GM18507 (cell line): ENCODE measurements around the gene SEPHS1.
"Not testable (repeated sequence)": the region's sequence is repeated elsewhere in the genome, so short reads cannot be mapped to it uniquely, and the experiment has no call there.

Experiments used
- DNase-seq: peaks from one replicate; pipeline ENCODE4 v3.0.0; 2011; ENCODE audit warnings: low read depth; ENCODE audit not compliant: insufficient read length; ENCODE audit errors: extremely low spot score
- FAIRE-seq: peaks from 2 replicates; lab custom pipeline; 2011; peaks lifted over from hg19 to GRCh38; lab: Jason Lieb, UNC

Gene SEPHS1

GRCh38 chr10:13348216-13349017 lies at the start of gene SEPHS1:
Gene SEPHS1, minus strand, starts transcription at chr10:13348293. Its CDS starts 3,343 bp downstream, at chr10:13344950.
- no peak for DNase-seq
- FAIRE-seq: peak; percentile 62

GRCh38 chr10:13397052-13397451 lies 49.0 kb upstream of the SEPHS1 start:
- FAIRE-seq: no peak
- DNase-seq: no peak

- DNase-seq (no peak), FAIRE-seq (no peak)
Observed at GRCh38 chr10:13396369-13396768, 48.3 kb upstream of the SEPHS1 start.

- FAIRE-seq: no peak
- no peak for DNase-seq
Observed at GRCh38 chr10:13395540-13395939, 47.4 kb upstream of the SEPHS1 start.

- DNase-seq: no peak
- FAIRE-seq: no peak
Observed at GRCh38 chr10:13393640-13394039, 45.5 kb upstream of the SEPHS1 start.

GRCh38 chr10:13392701-13393100 lies 44.6 kb upstream of the SEPHS1 start:
- no peak for DNase-seq
- FAIRE-seq: no peak

GRCh38 chr10:13390604-13391522 lies 42.8 kb upstream of the SEPHS1 start:
- DNase-seq (no peak), FAIRE-seq (no peak)

GRCh38 chr10:13388478-13389230 lies 40.6 kb upstream of the SEPHS1 start:
- DNase-seq (no peak), FAIRE-seq (no peak)

GRCh38 chr10:13386021-13386420 lies 37.9 kb upstream of the SEPHS1 start:
- DNase-seq: no peak
- FAIRE-seq: no peak

GRCh38 chr10:13383399-13383761 lies 35.3 kb upstream of the SEPHS1 start:
- no peak for FAIRE-seq

GRCh38 chr10:13382703-13383398 lies 34.8 kb upstream of the SEPHS1 start:
- no peak for DNase-seq

More at GRCh38 chr10:13383399-13383761, 35.3 kb upstream of the SEPHS1 start:
- no peak for DNase-seq

GRCh38 chr10:13379061-13379460 lies 31.0 kb upstream of the SEPHS1 start:
- FAIRE-seq, DNase-seq: not testable (repeated sequence)

More at GRCh38 chr10:13382703-13383398, 34.8 kb upstream of the SEPHS1 start:
- no peak for FAIRE-seq

GRCh38 chr10:13376746-13377145 lies 28.7 kb upstream of the SEPHS1 start:
- FAIRE-seq: no peak
- DNase-seq: no peak

- DNase-seq (no peak), FAIRE-seq (no peak)
Observed at GRCh38 chr10:13376297-13376696, 28.2 kb upstream of the SEPHS1 start.

GRCh38 chr10:13375791-13376190 lies 27.7 kb upstream of the SEPHS1 start:
- FAIRE-seq: no peak

GRCh38 chr10:13373644-13374043 lies 25.6 kb upstream of the SEPHS1 start:
- DNase-seq (no peak), FAIRE-seq (no peak)

More at GRCh38 chr10:13375791-13376190, 27.7 kb upstream of the SEPHS1 start:
- no peak for DNase-seq

- FAIRE-seq (no peak), DNase-seq (no peak)
Observed at GRCh38 chr10:13372524-13372923, 24.4 kb upstream of the SEPHS1 start.

- DNase-seq: peak; percentile 73
- FAIRE-seq: peak; percentile 86
Observed at GRCh38 chr10:13371897-13372470, 23.9 kb upstream of the SEPHS1 start.

GRCh38 chr10:13366891-13367290 lies 18.8 kb upstream of the SEPHS1 start:
- no peak for FAIRE-seq
- DNase-seq: no peak
